ENCODE results near the gene DOCK4. TPM values are rescaled to one million over a fixed set of nuclear protein-coding genes. Genes with fewer than 3 reads are reported as not detected.

The DOCK4 gene
- polyA plus RNA-seq, 2 of the 4 experiments (the other 2 are of a cell fraction), result 13.7 to 15.7 TPM

DNA sequence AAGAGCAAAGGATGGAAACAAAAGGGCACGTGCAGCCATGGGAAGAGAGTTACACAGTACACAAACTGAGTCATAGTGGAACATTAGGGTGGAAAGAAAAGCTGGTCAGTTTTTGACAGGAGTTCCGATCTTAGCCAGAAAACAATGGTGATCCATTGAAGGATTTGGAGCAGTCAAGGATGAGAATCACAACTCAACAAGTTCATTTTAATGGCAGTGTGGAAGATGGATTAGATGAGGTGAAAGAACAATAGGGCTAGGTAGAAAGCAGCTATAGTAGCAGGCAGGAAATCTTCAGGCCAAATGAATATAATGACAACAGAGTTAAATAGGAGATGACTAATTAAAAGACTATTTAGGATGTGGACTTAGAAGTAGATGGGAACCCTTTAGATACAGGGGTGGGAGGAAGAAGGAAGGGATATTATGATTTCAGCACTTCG is 136.3 kb downstream of the DOCK4 start:
- 50% methylated on average over 3 of the region's 3 CpGs for WGBS (ENCODE audit: missing lambda C conversion rate)
- ATAC-seq (no peak), FAIRE-seq (no peak), DNase-seq (ENCODE audit: low read depth in 1 of 2, low spot score in 1 of 2) (no peak)
- H3K9me3 ChIP-seq, result peaks cover 14% of the 10 kb centered on the region
- no peak overlapping the region for H3K4me3 ChIP-seq
- TF ChIP-seq, protein P1, sequence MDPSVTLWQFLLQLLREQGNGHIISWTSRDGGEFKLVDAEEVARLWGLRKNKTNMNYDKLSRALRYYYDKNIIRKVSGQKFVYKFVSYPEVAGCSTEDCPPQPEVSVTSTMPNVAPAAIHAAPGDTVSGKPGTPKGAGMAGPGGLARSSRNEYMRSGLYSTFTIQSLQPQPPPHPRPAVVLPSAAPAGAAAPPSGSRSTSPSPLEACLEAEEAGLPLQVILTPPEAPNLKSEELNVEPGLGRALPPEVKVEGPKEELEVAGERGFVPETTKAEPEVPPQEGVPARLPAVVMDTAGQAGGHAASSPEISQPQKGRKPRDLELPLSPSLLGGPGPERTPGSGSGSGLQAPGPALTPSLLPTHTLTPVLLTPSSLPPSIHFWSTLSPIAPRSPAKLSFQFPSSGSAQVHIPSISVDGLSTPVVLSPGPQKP (IDR thresholded peaks at IDR 0.05; ENCODE audit: low read depth, low read length), result no peak
- TF ChIP-seq POLR2AphosphoS2 (conservative IDR thresholded peaks at IDR 0.05; ENCODE audit: low read length), result no peak
- TF ChIP-seq TP53 (CRISPR knock-in tag; IDR thresholded peaks at IDR 0.05), result no peak
- TF ChIP-seq, protein P2, sequence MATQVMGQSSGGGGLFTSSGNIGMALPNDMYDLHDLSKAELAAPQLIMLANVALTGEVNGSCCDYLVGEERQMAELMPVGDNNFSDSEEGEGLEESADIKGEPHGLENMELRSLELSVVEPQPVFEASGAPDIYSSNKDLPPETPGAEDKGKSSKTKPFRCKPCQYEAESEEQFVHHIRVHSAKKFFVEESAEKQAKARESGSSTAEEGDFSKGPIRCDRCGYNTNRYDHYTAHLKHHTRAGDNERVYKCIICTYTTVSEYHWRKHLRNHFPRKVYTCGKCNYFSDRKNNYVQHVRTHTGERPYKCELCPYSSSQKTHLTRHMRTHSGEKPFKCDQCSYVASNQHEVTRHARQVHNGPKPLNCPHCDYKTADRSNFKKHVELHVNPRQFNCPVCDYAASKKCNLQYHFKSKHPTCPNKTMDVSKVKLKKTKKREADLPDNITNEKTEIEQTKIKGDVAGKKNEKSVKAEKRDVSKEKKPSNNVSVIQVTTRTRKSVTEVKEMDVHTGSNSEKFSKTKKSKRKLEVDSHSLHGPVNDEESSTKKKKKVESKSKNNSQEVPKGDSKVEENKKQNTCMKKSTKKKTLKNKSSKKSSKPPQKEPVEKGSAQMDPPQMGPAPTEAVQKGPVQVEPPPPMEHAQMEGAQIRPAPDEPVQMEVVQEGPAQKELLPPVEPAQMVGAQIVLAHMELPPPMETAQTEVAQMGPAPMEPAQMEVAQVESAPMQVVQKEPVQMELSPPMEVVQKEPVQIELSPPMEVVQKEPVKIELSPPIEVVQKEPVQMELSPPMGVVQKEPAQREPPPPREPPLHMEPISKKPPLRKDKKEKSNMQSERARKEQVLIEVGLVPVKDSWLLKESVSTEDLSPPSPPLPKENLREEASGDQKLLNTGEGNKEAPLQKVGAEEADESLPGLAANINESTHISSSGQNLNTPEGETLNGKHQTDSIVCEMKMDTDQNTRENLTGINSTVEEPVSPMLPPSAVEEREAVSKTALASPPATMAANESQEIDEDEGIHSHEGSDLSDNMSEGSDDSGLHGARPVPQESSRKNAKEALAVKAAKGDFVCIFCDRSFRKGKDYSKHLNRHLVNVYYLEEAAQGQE (IDR thresholded peaks at IDR 0.05), result no peak
- no peak for TF ChIP-seq CBX2 (IDR thresholded peaks at IDR 0.05; ENCODE audit: borderline replicate concordance, low read depth)
- ChIA-PET POLR2A (no interaction called here), CTCF (interaction anchor here (1.1 to 2.2 kb wide), 2 partner anchors 9 to 50 kb away, joined by 3 to 12 read pairs; no protein-coding TSS in a partner anchor)
- H3K4me2 ChIP-seq, result peak overlapping the region; percentile 6; the same call in 2 of the 3 replicates
- peaks cover 78% of the 10 kb centered on the region for H3K4me1 ChIP-seq
- H3K27ac ChIP-seq, result peak overlapping the region; percentile 2 to 72; a peak in 4 of 6 replicates

DNA sequence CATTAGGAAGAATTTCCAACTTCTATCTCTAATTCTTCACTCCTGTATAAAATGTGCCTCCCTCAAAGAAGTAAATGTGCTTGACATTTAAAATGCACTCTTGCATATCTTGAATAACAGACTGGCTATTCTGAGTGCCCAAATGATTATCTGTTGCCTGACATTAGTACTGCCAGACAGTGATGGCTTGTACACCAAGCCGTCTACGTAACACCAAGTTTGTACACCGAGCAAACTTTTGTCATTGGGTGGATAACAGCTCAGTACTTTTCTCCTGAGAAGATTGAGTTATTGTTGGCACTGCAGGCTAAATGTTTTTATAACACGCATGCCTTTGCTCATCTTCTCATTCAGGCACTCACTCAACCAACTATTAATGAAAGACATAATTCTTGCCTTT is 137.2 kb downstream of the DOCK4 start:
- 92% methylated on average over 4 of the region's 4 CpGs for WGBS (ENCODE audit: missing lambda C conversion rate)
- ATAC-seq (no peak), FAIRE-seq (no peak), DNase-seq (ENCODE audit: low read depth in 1 of 2, low spot score in 1 of 2) (no peak)
- H3K4me3 ChIP-seq, result no peak overlapping the region
- peak overlapping the region; percentile 6; the same call in 2 of the 3 replicates for H3K4me2 ChIP-seq
- ChIA-PET POLR2A (no interaction called here), CTCF (interaction anchor here (1.1 to 2.2 kb wide), 2 partner anchors 10 to 49 kb away, joined by 3 to 12 read pairs; no protein-coding TSS in a partner anchor)
- peak overlapping the region; percentile 60 to 72; a peak in 3 of 6 replicates for H3K27ac ChIP-seq
- peaks cover 5% of the 10 kb centered on the region; the same call in 1 of the 3 replicates for H3K9me3 ChIP-seq
- peaks cover 82% of the 10 kb centered on the region for H3K4me1 ChIP-seq
- TF ChIP-seq, protein P3, sequence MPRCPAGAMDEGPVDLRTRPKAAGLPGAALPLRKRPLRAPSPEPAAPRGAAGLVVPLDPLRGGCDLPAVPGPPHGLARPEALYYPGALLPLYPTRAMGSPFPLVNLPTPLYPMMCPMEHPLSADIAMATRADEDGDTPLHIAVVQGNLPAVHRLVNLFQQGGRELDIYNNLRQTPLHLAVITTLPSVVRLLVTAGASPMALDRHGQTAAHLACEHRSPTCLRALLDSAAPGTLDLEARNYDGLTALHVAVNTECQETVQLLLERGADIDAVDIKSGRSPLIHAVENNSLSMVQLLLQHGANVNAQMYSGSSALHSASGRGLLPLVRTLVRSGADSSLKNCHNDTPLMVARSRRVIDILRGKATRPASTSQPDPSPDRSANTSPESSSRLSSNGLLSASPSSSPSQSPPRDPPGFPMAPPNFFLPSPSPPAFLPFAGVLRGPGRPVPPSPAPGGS (IDR thresholded peaks at IDR 0.05), result no peak
- TF ChIP-seq, protein P4, sequence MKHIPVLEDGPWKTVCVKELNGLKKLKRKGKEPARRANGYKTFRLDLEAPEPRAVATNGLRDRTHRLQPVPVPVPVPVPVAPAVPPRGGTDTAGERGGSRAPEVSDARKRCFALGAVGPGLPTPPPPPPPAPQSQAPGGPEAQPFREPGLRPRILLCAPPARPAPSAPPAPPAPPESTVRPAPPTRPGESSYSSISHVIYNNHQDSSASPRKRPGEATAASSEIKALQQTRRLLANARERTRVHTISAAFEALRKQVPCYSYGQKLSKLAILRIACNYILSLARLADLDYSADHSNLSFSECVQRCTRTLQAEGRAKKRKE (CRISPR knock-in tag; IDR thresholded peaks at IDR 0.05; ENCODE audit: low read depth), result no peak
- no peak for TF ChIP-seq FOXS1 (CRISPR knock-in tag; IDR thresholded peaks at IDR 0.05)
- no peak for TF ChIP-seq HOXB5 (CRISPR knock-in tag; IDR thresholded peaks at IDR 0.05)
- TF ChIP-seq, protein P2 (IDR thresholded peaks at IDR 0.05), result no peak
- TF ChIP-seq, protein P5, sequence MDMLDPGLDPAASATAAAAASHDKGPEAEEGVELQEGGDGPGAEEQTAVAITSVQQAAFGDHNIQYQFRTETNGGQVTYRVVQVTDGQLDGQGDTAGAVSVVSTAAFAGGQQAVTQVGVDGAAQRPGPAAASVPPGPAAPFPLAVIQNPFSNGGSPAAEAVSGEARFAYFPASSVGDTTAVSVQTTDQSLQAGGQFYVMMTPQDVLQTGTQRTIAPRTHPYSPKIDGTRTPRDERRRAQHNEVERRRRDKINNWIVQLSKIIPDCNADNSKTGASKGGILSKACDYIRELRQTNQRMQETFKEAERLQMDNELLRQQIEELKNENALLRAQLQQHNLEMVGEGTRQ (IDR thresholded peaks at IDR 0.05), result no peak
- no peak for TF ChIP-seq POLR2AphosphoS2 (conservative IDR thresholded peaks at IDR 0.05; ENCODE audit: low read length)
- TF ChIP-seq RFX5 (IDR thresholded peaks at IDR 0.05), result no peak
- no peak for TF ChIP-seq HEYL (CRISPR knock-in tag; IDR thresholded peaks at IDR 0.05)
- no peak for TF ChIP-seq HOXA7 (CRISPR knock-in tag; IDR thresholded peaks at IDR 0.05)
- no peak for TF ChIP-seq EP300 (IDR thresholded peaks at IDR 0.05)
- TF ChIP-seq MYC (IDR thresholded peaks at IDR 0.05; ENCODE audit: borderline replicate concordance, low read length), result no peak
- TF ChIP-seq NPAS2 (CRISPR knock-in tag; IDR thresholded peaks at IDR 0.05; ENCODE audit: borderline replicate concordance), result no peak
- TF ChIP-seq RARB (CRISPR knock-in tag; IDR thresholded peaks at IDR 0.05), result no peak
